Activated naive CD8-positive, alpha-beta T cell treated with anti-CD3 and anti-CD28 coated beads, Interleukin-2, amount 50 U/mL, for 24 hours (primary cell): ENCODE results near the gene ZMYND8.

Source experiments
- ATAC-seq: fragments of 150-1000 bp; cut with Tn5 transposase; one replicate; pipeline ENCODE4 v1.10.0; 2021
- DNase-seq: peaks from one replicate; pipeline ENCODE4 v3.0.0; 2021
- H3K27ac Mint-ChIP-seq: one replicate; pipeline ENCODE4 v1.8.0; 2021; ENCODE audit warnings: mild to moderate bottlenecking, mixed read lengths
- H3K27me3 Mint-ChIP-seq: one replicate; pipeline ENCODE4 v1.8.0; 2021; ENCODE audit warnings: mixed read lengths
- H3K36me3 Mint-ChIP-seq: one replicate; pipeline ENCODE4 v1.8.0; 2021; ENCODE audit warnings: low read depth, mixed read lengths
- H3K4me1 Mint-ChIP-seq: one replicate; pipeline ENCODE4 v1.8.0; 2021; ENCODE audit warnings: mixed read lengths
- H3K4me3 Mint-ChIP-seq: one replicate; pipeline ENCODE4 v1.8.0; 2021; ENCODE audit warnings: mild to moderate bottlenecking, moderate library complexity, mixed read lengths
- H3K9me3 Mint-ChIP-seq: one replicate; pipeline ENCODE4 v1.8.0; 2021; ENCODE audit warnings: mixed read lengths

ZMYND8 gene

DNA sequence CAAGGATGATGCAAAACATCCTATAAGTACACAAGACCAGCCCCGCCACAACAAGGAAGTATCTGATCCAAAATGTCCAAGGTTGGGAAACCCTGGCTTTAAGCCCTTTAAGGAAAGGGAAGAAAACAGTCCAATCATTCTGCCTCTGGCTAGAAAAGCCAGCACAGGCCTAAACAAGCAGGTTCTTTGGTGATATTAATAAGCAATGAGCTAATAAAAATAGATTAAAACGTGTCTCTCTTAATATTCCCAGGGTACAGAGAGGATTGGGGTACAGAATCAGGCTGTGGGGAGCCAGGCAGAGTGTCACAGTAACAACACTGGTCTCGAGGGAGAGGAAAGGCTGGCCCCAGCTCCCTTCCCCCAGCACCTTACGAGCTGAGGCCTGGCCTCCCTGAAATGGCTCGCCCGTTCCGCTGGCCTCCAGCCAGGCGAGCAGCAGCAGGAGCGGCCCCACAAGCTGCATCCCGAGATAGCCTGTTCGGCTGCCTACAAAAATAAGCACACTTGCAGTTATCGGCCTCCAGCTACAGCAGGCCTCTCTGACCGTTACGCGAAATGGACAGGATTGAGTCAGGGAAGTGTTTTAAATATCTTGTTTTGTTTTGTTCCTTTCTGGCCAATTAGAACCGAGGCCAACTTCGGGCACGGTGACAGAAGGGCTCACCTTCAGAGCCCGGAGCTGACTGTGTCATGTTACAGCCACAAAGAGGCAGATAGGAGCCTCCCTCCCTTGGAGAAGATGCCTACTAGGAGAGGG lies 4.0 kb upstream of the ZMYND8 start:
- DNase-seq (no peak), ATAC-seq (no peak)
- peaks cover 52% of the 10 kb centered on the region for H3K4me1 Mint-ChIP-seq
- H3K27me3 Mint-ChIP-seq: no peaks in the 10 kb centered on the region
- no peaks in the 10 kb centered on the region for H3K36me3 Mint-ChIP-seq
- no peak overlapping the region for H3K4me3 Mint-ChIP-seq
- peak overlapping the region; percentile 52 for H3K27ac Mint-ChIP-seq
- H3K9me3 Mint-ChIP-seq: no peaks in the 10 kb centered on the region

- H3K27me3 Mint-ChIP-seq: no peaks in the 10 kb centered on the region
- no peak for ATAC-seq
- peaks cover 5% of the 10 kb centered on the region for H3K36me3 Mint-ChIP-seq
- H3K4me3 Mint-ChIP-seq: no peak overlapping the region
- no peak for DNase-seq
- H3K9me3 Mint-ChIP-seq: no peaks in the 10 kb centered on the region
- peak overlapping the region; percentile 52 for H3K27ac Mint-ChIP-seq
- peaks cover 46% of the 10 kb centered on the region for H3K4me1 Mint-ChIP-seq
Observed at GRCh38 chr20:47359530-47360296, 3.2 kb upstream of the ZMYND8 start.

DNA sequence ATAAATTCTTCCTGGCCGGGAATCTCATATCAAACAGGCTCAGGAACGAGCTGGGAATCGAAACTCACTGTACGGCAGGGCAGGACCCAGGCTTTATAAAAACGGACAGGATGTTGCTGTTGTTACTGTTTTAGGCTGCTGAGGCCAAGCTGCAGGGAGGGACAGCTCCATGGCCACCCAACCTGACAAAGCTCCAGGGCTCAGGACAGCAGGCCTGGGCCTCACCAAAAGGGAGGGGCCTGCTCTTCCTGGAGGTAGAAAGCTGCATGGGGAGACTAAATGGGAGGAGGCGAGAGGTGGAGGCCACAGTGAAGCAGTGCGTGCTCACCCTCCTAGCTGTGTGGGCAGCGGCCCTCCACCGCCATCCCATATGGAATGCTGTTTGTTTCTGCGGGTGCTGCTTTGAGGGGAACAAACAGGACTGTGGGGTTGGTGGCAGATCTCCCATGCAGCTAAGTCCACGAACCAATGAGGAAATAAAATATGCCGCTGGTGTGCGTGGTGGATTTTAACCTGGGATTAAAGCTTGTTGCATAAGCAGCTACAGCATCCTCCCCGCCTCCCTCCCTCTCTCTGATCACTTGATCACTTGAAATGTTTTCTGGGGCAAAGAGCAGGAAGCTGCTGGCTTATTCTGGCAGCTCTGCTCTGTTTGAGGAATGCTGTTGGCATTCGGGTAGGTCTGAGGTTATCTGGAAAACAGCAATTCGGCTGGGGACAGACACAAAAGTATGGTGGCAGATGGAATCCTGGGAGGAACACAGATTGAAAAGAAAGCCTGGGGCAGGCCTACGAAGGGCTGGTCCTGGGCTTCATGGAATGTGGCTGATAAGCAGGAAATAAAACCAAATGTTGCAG lies 2.4 kb upstream of the ZMYND8 start:
- DNase-seq: no peak
- Mint-ChIP-seq H3K36me3 (peaks cover 12% of the 10 kb centered on the region), H3K27ac (peak overlapping the region; percentile 70), H3K9me3 (no peaks in the 10 kb centered on the region), H3K4me3 (no peak overlapping the region), H3K27me3 (no peaks in the 10 kb centered on the region), H3K4me1 (peaks cover 46% of the 10 kb centered on the region)
- no peak for ATAC-seq

GRCh38 chr20:47358039-47358671 lies 1.7 kb upstream of the ZMYND8 start:
- Mint-ChIP-seq H3K4me3 (peak overlapping the region; percentile 94), H3K4me1 (peaks cover 46% of the 10 kb centered on the region), H3K27ac (peak overlapping the region; percentile 96)

GRCh38 chr20:47357296-47358038 lies 968 bp upstream of the ZMYND8 start:
- no peaks in the 10 kb centered on the region for H3K9me3 Mint-ChIP-seq
- DNase-seq (peak; percentile 71), ATAC-seq (peak; percentile 48)
- peak overlapping the region; percentile 94 for H3K4me3 Mint-ChIP-seq
- peaks cover 12% of the 10 kb centered on the region for H3K36me3 Mint-ChIP-seq
- H3K4me1 Mint-ChIP-seq: peaks cover 41% of the 10 kb centered on the region
- H3K27ac Mint-ChIP-seq: peak overlapping the region; percentile 96
- no peaks in the 10 kb centered on the region for H3K27me3 Mint-ChIP-seq

More at GRCh38 chr20:47358039-47358671, 1.7 kb upstream of the ZMYND8 start:
- Mint-ChIP-seq H3K36me3 (peaks cover 12% of the 10 kb centered on the region), H3K9me3 (no peaks in the 10 kb centered on the region), H3K27me3 (no peaks in the 10 kb centered on the region)
- ATAC-seq: no peak
- no peak for DNase-seq

DNA sequence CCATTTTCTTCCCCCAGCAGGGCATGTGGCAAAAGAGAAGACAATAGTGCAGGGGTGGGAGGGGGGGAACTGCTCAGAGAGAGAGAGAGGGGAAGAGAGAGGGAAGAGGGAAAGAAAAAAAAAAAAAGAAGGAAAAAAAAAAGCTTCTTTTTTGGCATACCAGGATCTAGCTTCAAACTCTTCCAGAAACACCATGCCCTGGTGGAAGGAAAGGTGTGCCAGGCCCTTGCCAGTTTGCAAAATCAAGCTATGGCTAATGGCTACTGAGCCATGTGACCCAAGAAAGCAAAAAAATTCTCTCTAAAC lies 326 bp downstream of the ZMYND8 start:
- peak overlapping the region; percentile 96 for H3K27ac Mint-ChIP-seq
- peaks cover 39% of the 10 kb centered on the region for H3K4me1 Mint-ChIP-seq
- H3K9me3 Mint-ChIP-seq: no peaks in the 10 kb centered on the region
- H3K36me3 Mint-ChIP-seq: peaks cover 12% of the 10 kb centered on the region
- no peak for ATAC-seq
- H3K4me3 Mint-ChIP-seq: peak overlapping the region; percentile 94
- no peaks in the 10 kb centered on the region for H3K27me3 Mint-ChIP-seq
- no peak for DNase-seq

GRCh38 chr20:47355489-47356219 lies 845 bp downstream of the ZMYND8 start:
- Mint-ChIP-seq H3K36me3 (peaks cover 12% of the 10 kb centered on the region), H3K9me3 (no peaks in the 10 kb centered on the region), H3K4me1 (peaks cover 39% of the 10 kb centered on the region), H3K27ac (peak overlapping the region; percentile 96), H3K4me3 (peak overlapping the region; percentile 94), H3K27me3 (no peaks in the 10 kb centered on the region)
- no peak for DNase-seq
- ATAC-seq: no peak

DNA sequence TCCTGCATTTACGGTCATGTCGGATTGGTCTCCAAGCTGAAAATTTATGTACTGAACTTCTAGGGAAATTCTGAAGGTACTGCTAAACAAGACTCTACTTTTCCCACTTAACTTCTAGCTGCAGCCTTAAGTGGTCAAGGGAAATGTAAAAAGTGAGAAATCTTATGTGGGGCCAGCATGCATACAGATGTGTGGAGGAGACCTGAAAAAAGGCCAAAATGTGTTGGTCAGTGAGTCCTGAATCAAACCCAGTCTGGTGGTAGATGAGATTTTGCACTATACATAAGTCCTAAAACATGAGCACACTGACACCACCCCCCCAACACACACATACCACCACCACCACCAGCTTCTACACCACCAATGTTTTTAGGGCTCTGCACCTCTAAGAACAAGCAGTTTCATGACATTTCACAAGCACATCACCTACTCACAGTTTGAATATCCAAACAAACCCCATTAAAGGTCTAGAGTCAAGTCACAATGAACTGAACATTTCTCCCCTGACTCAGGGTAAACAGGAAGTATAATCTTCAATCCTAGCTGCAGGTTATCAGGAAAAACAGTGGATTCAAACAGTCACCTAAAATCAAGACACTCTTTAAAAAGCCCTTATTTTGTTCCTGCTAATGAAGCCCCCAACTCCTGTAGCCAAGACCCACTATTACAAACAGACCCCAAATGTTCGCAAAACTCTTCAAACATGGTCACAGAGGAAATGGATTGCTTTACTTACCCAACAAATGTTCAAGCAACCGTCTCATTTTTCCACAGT lies 1.6 kb downstream of the ZMYND8 start:
- Mint-ChIP-seq H3K36me3 (peaks cover 12% of the 10 kb centered on the region), H3K4me1 (peaks cover 38% of the 10 kb centered on the region), H3K27me3 (no peaks in the 10 kb centered on the region), H3K4me3 (peak overlapping the region; percentile 94), H3K27ac (peak overlapping the region; percentile 96), H3K9me3 (no peaks in the 10 kb centered on the region)
- no peak for DNase-seq
- no peak for ATAC-seq

- H3K36me3 Mint-ChIP-seq: peaks cover 12% of the 10 kb centered on the region
- no peaks in the 10 kb centered on the region for H3K9me3 Mint-ChIP-seq
- no peak for ATAC-seq
- peak overlapping the region; percentile 94 for H3K4me3 Mint-ChIP-seq
- H3K4me1 Mint-ChIP-seq: peaks cover 34% of the 10 kb centered on the region
- H3K27ac Mint-ChIP-seq: peak overlapping the region; percentile 96
- H3K27me3 Mint-ChIP-seq: no peaks in the 10 kb centered on the region
- DNase-seq: no peak
Observed at GRCh38 chr20:47354464-47354713, 2.1 kb downstream of the ZMYND8 start.

DNA sequence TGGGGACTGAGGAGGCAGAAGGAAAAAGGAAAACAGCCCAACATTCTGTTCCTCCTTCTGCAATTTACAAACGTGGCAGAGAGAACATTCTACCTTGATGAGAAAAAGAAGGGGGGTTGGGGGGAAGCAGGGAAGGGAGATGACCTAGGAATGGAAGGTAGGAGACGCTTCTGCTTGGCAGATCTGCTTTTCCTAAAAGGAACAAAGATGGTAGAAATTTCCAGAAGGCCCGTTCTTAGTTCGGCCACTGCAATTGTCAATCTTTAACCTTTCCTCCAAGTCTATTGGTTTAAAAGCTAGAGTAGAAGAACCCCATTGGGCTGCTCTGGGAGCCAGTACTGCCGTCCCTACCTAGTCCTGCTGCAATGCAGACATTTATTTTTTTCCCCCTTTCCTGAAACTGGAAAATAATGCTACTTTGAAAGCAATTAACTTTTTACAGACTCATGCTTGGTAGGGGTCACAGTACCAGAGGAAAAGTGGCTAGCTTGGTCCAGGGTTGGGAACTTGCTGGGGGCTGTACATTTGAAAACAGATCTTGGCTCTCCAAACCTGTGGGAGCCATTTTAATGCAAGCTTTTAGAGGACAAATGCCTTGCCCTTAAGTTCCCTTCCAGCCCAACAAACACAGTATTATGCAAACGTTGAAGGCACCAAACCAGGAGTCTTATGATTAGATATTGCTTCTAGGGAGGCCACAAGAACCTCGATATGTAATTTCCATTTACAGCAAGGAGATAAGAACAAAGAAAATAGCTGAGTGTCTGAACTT lies 2.6 kb downstream of the ZMYND8 start:
- peak overlapping the region; percentile 94 for H3K4me3 Mint-ChIP-seq
- peak overlapping the region; percentile 96 for H3K27ac Mint-ChIP-seq
- no peak for ATAC-seq
- peaks cover 28% of the 10 kb centered on the region for H3K4me1 Mint-ChIP-seq
- no peak for DNase-seq
- peaks cover 12% of the 10 kb centered on the region for H3K36me3 Mint-ChIP-seq
- no peaks in the 10 kb centered on the region for H3K27me3 Mint-ChIP-seq
- no peaks in the 10 kb centered on the region for H3K9me3 Mint-ChIP-seq

- Mint-ChIP-seq H3K4me1 (peaks cover 24% of the 10 kb centered on the region), H3K36me3 (peaks cover 12% of the 10 kb centered on the region), H3K27ac (no peak overlapping the region), H3K27me3 (no peaks in the 10 kb centered on the region), H3K4me3 (peak overlapping the region; percentile 94), H3K9me3 (no peaks in the 10 kb centered on the region)
- no peak for DNase-seq
- ATAC-seq: no peak
Observed at GRCh38 chr20:47353239-47353691, 3.2 kb downstream of the ZMYND8 start.
